Activated naive CD4-positive, alpha-beta T cell treated with anti-CD3 and anti-CD28 coated beads for 36 hours (primary cell): ENCODE data around the gene NANOS3. TPM values are rescaled to one million over a fixed set of nuclear protein-coding genes. Genes with fewer than 3 reads are reported as not detected.

Experiments
- CTCF ChIA-PET: fragments of 350-600 bp; sonication (Branson Sonifier 250); formaldehyde crosslinking; loops from one replicate; lab custom pipeline; 2021; ENCODE audit warnings: antibody characterized with exemption; lab: Charles Lee
- DNase-seq: peaks from one replicate; pipeline ENCODE4 v3.0.0-alpha.2; 2020
- H3K27ac Mint-ChIP-seq: one replicate; pipeline ENCODE4 v1.8.0; 2021; ENCODE audit warnings: mild to moderate bottlenecking, mixed read lengths
- H3K27me3 Mint-ChIP-seq: one replicate; pipeline ENCODE4 v1.8.0; 2021; ENCODE audit warnings: low read depth, mixed read lengths
- H3K36me3 Mint-ChIP-seq: one replicate; pipeline ENCODE4 v1.8.0; 2021; ENCODE audit warnings: low read depth, mixed read lengths
- H3K4me1 Mint-ChIP-seq: one replicate; pipeline ENCODE4 v1.8.0; 2021; ENCODE audit warnings: low read depth, mixed read lengths
- H3K4me3 Mint-ChIP-seq: one replicate; pipeline ENCODE4 v1.8.0; 2021; ENCODE audit warnings: mild to moderate bottlenecking, moderate library complexity, mixed read lengths
- H3K9me3 Mint-ChIP-seq: one replicate; pipeline ENCODE4 v1.8.0; 2021; ENCODE audit warnings: mixed read lengths
- intact Hi-C: fragments of 100-400 bp; cut with micrococcal nuclease; formaldehyde crosslinking; loops from one replicate; pipeline ENCODE4 v1.15.1; 2023
- total RNA-seq, 2 experiments: library from RNA; stranded (reverse); gene quantifications; one replicate each; pipeline ENCODE4 v1.2.3, GENCODE V29; 2021

Gene NANOS3
- total RNA-seq, 2 experiments from 2014 or later = 0.55 to 0.74 TPM

- intact Hi-C loops = loop anchor here (5.0 kb wide), 1 partner anchor 589 kb away; no protein-coding TSS in a partner anchor
- Mint-ChIP-seq H3K9me3 (no peaks in the 10 kb centered on the region), H3K4me1 (peaks cover 34% of the 10 kb centered on the region), H3K27ac (no peak overlapping the region), H3K4me3 (no peak overlapping the region), H3K27me3 (no peaks in the 10 kb centered on the region), H3K36me3 (no peaks in the 10 kb centered on the region)
- DNase-seq = no peak
- CTCF ChIA-PET = interaction anchor here (0.8 to 2.4 kb wide), 4 partner anchors 148 to 190 kb away, joined by 3 to 8 read pairs (median 5); partner anchors contain the start of gene IL27RA
These were observed 6.7 kb downstream of the NANOS3 start for GRCh38 chr19:13883516-13884064.

- H3K4me1 Mint-ChIP-seq = peaks cover 29% of the 10 kb centered on the region
- H3K36me3 Mint-ChIP-seq = no peaks in the 10 kb centered on the region
- CTCF ChIA-PET = interaction anchor here (1.7 to 2.4 kb wide), 2 partner anchors 163 to 188 kb away, joined by 8 to 10 read pairs; partner anchors contain the start of gene MISP3
- DNase-seq = no peak
- intact Hi-C loops = loop anchor here (5.0 kb wide), 1 partner anchor 587 kb away; no protein-coding TSS in a partner anchor
- H3K9me3 Mint-ChIP-seq = no peaks in the 10 kb centered on the region
- no peak overlapping the region for H3K27ac Mint-ChIP-seq
- H3K4me3 Mint-ChIP-seq = no peak overlapping the region
- no peaks in the 10 kb centered on the region for H3K27me3 Mint-ChIP-seq
These were observed 8.0 kb downstream of the NANOS3 start for GRCh38 chr19:13884726-13885591.

GRCh38 chr19:13885826-13886365 lies 9.0 kb downstream of the NANOS3 start:
- Mint-ChIP-seq H3K27ac (no peak overlapping the region), H3K27me3 (no peaks in the 10 kb centered on the region), H3K36me3 (no peaks in the 10 kb centered on the region), H3K4me1 (peaks cover 22% of the 10 kb centered on the region), H3K4me3 (no peak overlapping the region), H3K9me3 (no peaks in the 10 kb centered on the region)
- intact Hi-C loops = no loop called here
- no peak for DNase-seq
- CTCF ChIA-PET = interaction anchor here (0.6 to 2.4 kb wide), 2 partner anchors 18 to 187 kb away, joined by 3 to 10 read pairs; partner anchors contain the start of gene MISP3

GRCh38 chr19:13887018-13887436 lies 10.1 kb downstream of the NANOS3 start:
- no peak overlapping the region for H3K27ac Mint-ChIP-seq
- no peaks in the 10 kb centered on the region for H3K27me3 Mint-ChIP-seq
- H3K9me3 Mint-ChIP-seq = no peaks in the 10 kb centered on the region
- CTCF ChIA-PET = interaction anchor here (1.0 to 2.4 kb wide), 2 partner anchors 69 to 186 kb away, joined by 6 to 10 read pairs; partner anchors contain the start of gene MISP3
- H3K4me3 Mint-ChIP-seq = no peak overlapping the region
- intact Hi-C loops = no loop called here
- DNase-seq = no peak
- no peaks in the 10 kb centered on the region for H3K36me3 Mint-ChIP-seq
- H3K4me1 Mint-ChIP-seq = peaks cover 10% of the 10 kb centered on the region

- H3K4me3 Mint-ChIP-seq = no peak overlapping the region
- intact Hi-C loops = no loop called here
- no peak overlapping the region for H3K27ac Mint-ChIP-seq
- H3K4me1 Mint-ChIP-seq = peaks cover 7% of the 10 kb centered on the region
- no peaks in the 10 kb centered on the region for H3K36me3 Mint-ChIP-seq
- CTCF ChIA-PET = interaction anchor here (0.6 to 1.0 kb wide), 2 partner anchors 69 to 335 kb away, joined by 5 to 6 read pairs; no protein-coding TSS in a partner anchor
- no peak for DNase-seq
- H3K27me3 Mint-ChIP-seq = no peaks in the 10 kb centered on the region
- H3K9me3 Mint-ChIP-seq = no peaks in the 10 kb centered on the region
These were observed 10.6 kb downstream of the NANOS3 start for GRCh38 chr19:13887517-13887916.

- Mint-ChIP-seq H3K27me3 (no peaks in the 10 kb centered on the region), H3K4me1 (peaks cover 5% of the 10 kb centered on the region), H3K36me3 (peaks cover 3% of the 10 kb centered on the region), H3K27ac (no peak overlapping the region), H3K9me3 (no peaks in the 10 kb centered on the region), H3K4me3 (no peak overlapping the region)
- CTCF ChIA-PET = interaction anchor here (0.6 kb wide), 1 partner anchor 336 kb away, joined by 5 read pairs; no protein-coding TSS in a partner anchor
- intact Hi-C loops = no loop called here
- no peak for DNase-seq
These were observed 11.3 kb downstream of the NANOS3 start for GRCh38 chr19:13888281-13888680.

- H3K4me3 Mint-ChIP-seq = no peak overlapping the region
- H3K36me3 Mint-ChIP-seq = peaks cover 3% of the 10 kb centered on the region
- no peak for DNase-seq
- H3K27me3 Mint-ChIP-seq = no peaks in the 10 kb centered on the region
- H3K27ac Mint-ChIP-seq = no peak overlapping the region
- H3K9me3 Mint-ChIP-seq = no peaks in the 10 kb centered on the region
- CTCF ChIA-PET = no interaction called here
- intact Hi-C loops = loop anchor here (5.0 kb wide), 1 partner anchor 292 kb away; no protein-coding TSS in a partner anchor
- H3K4me1 Mint-ChIP-seq = no peaks in the 10 kb centered on the region
These were observed 13.2 kb downstream of the NANOS3 start for GRCh38 chr19:13890136-13890535.

- Mint-ChIP-seq H3K4me1 (no peaks in the 10 kb centered on the region), H3K27me3 (no peaks in the 10 kb centered on the region), H3K9me3 (no peaks in the 10 kb centered on the region), H3K36me3 (peaks cover 3% of the 10 kb centered on the region), H3K27ac (no peak overlapping the region), H3K4me3 (no peak overlapping the region)
- CTCF ChIA-PET = interaction anchor here (1.1 to 1.3 kb wide), 2 partner anchors 14 to 30 kb away, joined by 3 to 4 read pairs; no protein-coding TSS in a partner anchor
- no peak for DNase-seq
- intact Hi-C loops = loop anchor here (5.0 kb wide), 1 partner anchor 289 kb away; no protein-coding TSS in a partner anchor
These were observed 15.9 kb downstream of the NANOS3 start for GRCh38 chr19:13892870-13893269.

- no peaks in the 10 kb centered on the region for H3K4me1 Mint-ChIP-seq
- peaks cover 3% of the 10 kb centered on the region for H3K36me3 Mint-ChIP-seq
- no peak for DNase-seq
- no peaks in the 10 kb centered on the region for H3K9me3 Mint-ChIP-seq
- CTCF ChIA-PET = interaction anchor here (0.9 kb wide), 1 partner anchor 136 kb away, joined by 3 read pairs; no protein-coding TSS in a partner anchor
- H3K4me3 Mint-ChIP-seq = no peak overlapping the region
- no peak overlapping the region for H3K27ac Mint-ChIP-seq
- intact Hi-C loops = loop anchor here (5.0 kb wide), 1 partner anchor 288 kb away; no protein-coding TSS in a partner anchor
- no peaks in the 10 kb centered on the region for H3K27me3 Mint-ChIP-seq
These were observed 17.6 kb downstream of the NANOS3 start for GRCh38 chr19:13894552-13894951.

- CTCF ChIA-PET = no interaction called here
- Mint-ChIP-seq H3K4me1 (no peaks in the 10 kb centered on the region), H3K9me3 (no peaks in the 10 kb centered on the region), H3K27ac (no peak overlapping the region), H3K27me3 (no peaks in the 10 kb centered on the region), H3K36me3 (peaks cover 3% of the 10 kb centered on the region), H3K4me3 (no peak overlapping the region)
- intact Hi-C loops = no loop called here
- no peak for DNase-seq
These were observed 19.3 kb downstream of the NANOS3 start for GRCh38 chr19:13896227-13896626.

- Mint-ChIP-seq H3K4me3 (no peak overlapping the region), H3K36me3 (peaks cover 2% of the 10 kb centered on the region), H3K9me3 (no peaks in the 10 kb centered on the region), H3K4me1 (peaks cover 11% of the 10 kb centered on the region), H3K27ac (no peak overlapping the region), H3K27me3 (no peaks in the 10 kb centered on the region)
- intact Hi-C loops = no loop called here
- no peak for DNase-seq
- CTCF ChIA-PET = interaction anchor here (0.6 kb wide), 1 partner anchor 18 kb away, joined by 3 read pairs; no protein-coding TSS in a partner anchor
These were observed 22.5 kb downstream of the NANOS3 start for GRCh38 chr19:13899393-13899792.
